HEK293 (cell line): ENCODE measurements around the gene B4GALNT3.

Source experiments
- ZNF114 ChIP-seq: fragments of 450-650 bp; formaldehyde crosslinking; IDR thresholded peaks from 2 replicates; pipeline ENCODE4 v1.5.0; 2017; ENCODE audit warnings: missing biosample characterization, missing genetic modification characterization
- ZNF138 ChIP-seq: fragments of 450-650 bp; formaldehyde crosslinking; IDR thresholded peaks from 2 replicates; pipeline ENCODE4 v1.5.1; 2016; ENCODE audit warnings: missing biosample characterization, missing genetic modification characterization, borderline replicate concordance
- ZNF274 ChIP-seq, 2 experiments: fragments of 200-500 bp in 1 of 2; fragments of 450-650 bp in 1 of 2; sonication (Bioruptor generic) in 1 of 2; formaldehyde crosslinking in 1 of 2; IDR thresholded peaks; 2 replicates each; pipeline versions ENCODE4 v1.5.1 to v1.6.1; 2014 to 2016; ENCODE audit warnings: borderline replicate concordance in 1 of 2, inconsistent platforms in 1 of 2, low read length in 1 of 2, missing biosample characterization in 1 of 2, missing genetic modification characterization in 1 of 2
- ZNF311 ChIP-seq: fragments of 450-650 bp; formaldehyde crosslinking; IDR thresholded peaks from 2 replicates; pipeline ENCODE4 v1.5.1; 2017; ENCODE audit warnings: missing biosample characterization, missing genetic modification characterization, borderline replicate concordance
- ZNF341 ChIP-seq: fragments of 450-650 bp; formaldehyde crosslinking; IDR thresholded peaks from 2 replicates; pipeline ENCODE4; 2016; ENCODE audit warnings: low read depth, missing biosample characterization, missing genetic modification characterization
- TF ChIP-seq, protein P1 (sequence below): fragments of 450-650 bp; formaldehyde crosslinking; IDR thresholded peaks from 2 replicates; pipeline ENCODE4 v1.5.1; 2016; ENCODE audit warnings: missing biosample characterization, missing genetic modification characterization

DNA sequence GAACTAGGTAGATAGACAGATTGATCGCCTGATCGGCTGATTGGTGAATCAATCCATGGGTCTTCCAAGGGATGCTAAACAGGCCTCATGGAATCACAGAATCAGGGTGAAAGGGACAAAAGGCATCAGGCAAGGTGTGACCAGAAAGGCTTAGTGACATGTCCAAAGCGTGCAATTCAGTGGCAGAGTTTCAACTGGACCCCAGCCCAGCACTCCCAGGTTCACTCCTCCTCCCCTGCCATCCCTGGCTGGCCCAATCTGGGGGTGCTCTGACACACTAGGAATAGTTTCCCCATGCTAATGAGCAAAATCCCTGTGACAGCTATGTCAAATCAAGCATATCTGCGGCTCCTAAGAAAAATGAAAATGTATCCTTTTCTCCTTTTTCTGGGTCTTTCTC lies 153.1 kb downstream of the B4GALNT3 start:
- TF ChIP-seq ZNF311 (tag by site-specific recombination): no peak
- TF ChIP-seq ZNF341 (tag by site-specific recombination): no peak
- no peak for TF ChIP-seq ZNF114 (tag by site-specific recombination)
- no peak for TF ChIP-seq ZNF274 (IDR thresholded peaks at IDR 0.05; ENCODE audit: low read length)
- TF ChIP-seq ZNF274 (tag by site-specific recombination; IDR thresholded peaks at IDR 0.05; ENCODE audit: borderline replicate concordance): no peak
- TF ChIP-seq ZNF138: no peak
- TF ChIP-seq, protein P1, sequence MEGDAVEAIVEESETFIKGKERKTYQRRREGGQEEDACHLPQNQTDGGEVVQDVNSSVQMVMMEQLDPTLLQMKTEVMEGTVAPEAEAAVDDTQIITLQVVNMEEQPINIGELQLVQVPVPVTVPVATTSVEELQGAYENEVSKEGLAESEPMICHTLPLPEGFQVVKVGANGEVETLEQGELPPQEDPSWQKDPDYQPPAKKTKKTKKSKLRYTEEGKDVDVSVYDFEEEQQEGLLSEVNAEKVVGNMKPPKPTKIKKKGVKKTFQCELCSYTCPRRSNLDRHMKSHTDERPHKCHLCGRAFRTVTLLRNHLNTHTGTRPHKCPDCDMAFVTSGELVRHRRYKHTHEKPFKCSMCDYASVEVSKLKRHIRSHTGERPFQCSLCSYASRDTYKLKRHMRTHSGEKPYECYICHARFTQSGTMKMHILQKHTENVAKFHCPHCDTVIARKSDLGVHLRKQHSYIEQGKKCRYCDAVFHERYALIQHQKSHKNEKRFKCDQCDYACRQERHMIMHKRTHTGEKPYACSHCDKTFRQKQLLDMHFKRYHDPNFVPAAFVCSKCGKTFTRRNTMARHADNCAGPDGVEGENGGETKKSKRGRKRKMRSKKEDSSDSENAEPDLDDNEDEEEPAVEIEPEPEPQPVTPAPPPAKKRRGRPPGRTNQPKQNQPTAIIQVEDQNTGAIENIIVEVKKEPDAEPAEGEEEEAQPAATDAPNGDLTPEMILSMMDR (tag by site-specific recombination): no peak
